ENCODE results near the gene CLMP.

Gene CLMP

DNA sequence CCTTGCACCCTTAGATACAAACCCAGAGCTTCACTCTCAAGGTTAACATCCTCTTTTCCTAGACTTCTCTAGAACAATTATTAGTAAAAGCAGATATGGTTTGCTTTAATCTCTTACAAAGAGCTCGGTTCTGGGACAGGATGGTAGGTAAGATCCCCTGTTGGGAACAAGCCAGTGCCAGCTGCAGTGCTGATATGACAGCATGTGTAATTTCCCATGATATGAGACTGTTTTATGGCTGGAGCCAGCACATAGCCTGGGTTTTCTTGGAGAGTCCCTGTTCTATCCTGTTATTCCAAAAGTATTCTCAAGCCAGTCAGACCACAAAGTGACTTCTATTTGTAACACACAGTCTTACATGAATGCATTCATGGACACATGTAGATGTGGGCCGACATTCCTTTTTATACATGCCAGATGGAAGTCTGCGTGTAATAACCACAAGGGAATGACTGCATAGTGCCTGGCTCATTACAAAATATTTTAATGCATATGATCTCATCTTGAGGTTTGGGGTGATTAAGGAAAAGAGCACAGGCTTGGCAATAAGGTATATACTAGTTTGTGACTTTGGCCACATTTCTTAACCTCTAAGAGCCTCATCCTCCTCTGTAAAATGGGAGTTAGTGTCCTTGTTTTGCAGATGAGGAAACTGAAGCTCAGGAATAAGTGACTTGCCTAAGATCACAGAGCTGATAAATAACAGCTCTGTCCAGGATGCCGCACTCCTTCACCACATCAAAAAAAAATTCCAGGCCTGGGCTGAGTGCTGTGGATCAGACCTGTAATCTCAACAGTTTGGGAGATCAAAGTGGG is 21.8 kb downstream of the CLMP start:
- TF ChIP-seq, protein P1, sequence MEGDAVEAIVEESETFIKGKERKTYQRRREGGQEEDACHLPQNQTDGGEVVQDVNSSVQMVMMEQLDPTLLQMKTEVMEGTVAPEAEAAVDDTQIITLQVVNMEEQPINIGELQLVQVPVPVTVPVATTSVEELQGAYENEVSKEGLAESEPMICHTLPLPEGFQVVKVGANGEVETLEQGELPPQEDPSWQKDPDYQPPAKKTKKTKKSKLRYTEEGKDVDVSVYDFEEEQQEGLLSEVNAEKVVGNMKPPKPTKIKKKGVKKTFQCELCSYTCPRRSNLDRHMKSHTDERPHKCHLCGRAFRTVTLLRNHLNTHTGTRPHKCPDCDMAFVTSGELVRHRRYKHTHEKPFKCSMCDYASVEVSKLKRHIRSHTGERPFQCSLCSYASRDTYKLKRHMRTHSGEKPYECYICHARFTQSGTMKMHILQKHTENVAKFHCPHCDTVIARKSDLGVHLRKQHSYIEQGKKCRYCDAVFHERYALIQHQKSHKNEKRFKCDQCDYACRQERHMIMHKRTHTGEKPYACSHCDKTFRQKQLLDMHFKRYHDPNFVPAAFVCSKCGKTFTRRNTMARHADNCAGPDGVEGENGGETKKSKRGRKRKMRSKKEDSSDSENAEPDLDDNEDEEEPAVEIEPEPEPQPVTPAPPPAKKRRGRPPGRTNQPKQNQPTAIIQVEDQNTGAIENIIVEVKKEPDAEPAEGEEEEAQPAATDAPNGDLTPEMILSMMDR (IDR thresholded peaks at IDR 0.05; ENCODE audit: low read depth, low read length) = no peak
- no peak overlapping the region for H3K4me3 ChIP-seq (replicated peaks in 1 of 2; ENCODE audit: low read depth in 2 of 2, low read length in 2 of 2)
- peak; percentile 87 to 98 for DNase-seq (ENCODE audit: low read depth in 2 of 2)

DNA sequence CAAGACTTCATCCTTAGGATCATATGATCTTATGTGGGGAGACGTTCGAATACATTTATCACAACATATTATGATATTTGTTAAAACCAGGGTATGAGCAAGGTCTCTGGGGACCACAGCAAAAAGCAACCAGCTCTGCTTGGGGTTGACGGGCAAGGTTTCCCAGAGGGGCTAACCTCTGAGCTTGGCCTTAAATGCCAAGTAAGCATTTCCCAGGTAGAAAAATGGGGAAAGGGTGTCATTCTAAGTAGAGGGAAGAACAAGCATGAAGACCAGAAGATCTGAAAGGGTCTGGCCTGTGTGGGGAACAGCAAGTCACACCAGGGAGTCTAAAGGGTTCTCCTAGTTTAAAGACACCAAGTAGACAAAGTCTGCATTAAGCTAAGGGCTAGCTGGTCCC is 24.1 kb downstream of the CLMP start:
- DNase-seq (ENCODE audit: low read depth in 2 of 2) = no peak
- no peak overlapping the region for H3K4me3 ChIP-seq (replicated peaks in 1 of 2; ENCODE audit: low read depth in 2 of 2, low read length in 2 of 2)
- TF ChIP-seq, protein P1 (IDR thresholded peaks at IDR 0.05; ENCODE audit: low read depth, low read length) = no peak

DNA sequence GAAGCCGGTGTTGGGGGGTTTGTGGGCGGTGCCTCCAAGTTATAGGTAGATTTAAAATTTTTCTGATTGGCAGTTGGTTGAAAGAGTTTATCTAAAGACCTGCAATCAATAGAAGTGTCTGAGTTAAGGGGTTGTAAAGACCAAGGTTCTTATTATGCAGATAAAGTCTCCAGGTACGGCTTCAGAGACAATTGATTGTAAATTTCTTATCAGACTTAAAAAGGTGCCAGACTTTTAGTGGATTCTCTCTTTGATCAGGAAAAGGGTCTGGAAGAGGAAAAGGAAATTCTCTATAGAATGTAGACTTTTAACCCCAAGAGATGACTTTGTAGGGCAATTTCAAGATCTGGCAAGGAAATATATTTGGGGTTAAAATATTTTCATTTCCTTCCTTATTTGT is 25.2 kb downstream of the CLMP start:
- TF ChIP-seq, protein P1 (IDR thresholded peaks at IDR 0.05; ENCODE audit: low read depth, low read length) = no peak
- no peak overlapping the region for H3K4me3 ChIP-seq (replicated peaks in 1 of 2; ENCODE audit: low read depth in 2 of 2, low read length in 2 of 2)
- no peak for DNase-seq (ENCODE audit: low read depth in 2 of 2)

DNA sequence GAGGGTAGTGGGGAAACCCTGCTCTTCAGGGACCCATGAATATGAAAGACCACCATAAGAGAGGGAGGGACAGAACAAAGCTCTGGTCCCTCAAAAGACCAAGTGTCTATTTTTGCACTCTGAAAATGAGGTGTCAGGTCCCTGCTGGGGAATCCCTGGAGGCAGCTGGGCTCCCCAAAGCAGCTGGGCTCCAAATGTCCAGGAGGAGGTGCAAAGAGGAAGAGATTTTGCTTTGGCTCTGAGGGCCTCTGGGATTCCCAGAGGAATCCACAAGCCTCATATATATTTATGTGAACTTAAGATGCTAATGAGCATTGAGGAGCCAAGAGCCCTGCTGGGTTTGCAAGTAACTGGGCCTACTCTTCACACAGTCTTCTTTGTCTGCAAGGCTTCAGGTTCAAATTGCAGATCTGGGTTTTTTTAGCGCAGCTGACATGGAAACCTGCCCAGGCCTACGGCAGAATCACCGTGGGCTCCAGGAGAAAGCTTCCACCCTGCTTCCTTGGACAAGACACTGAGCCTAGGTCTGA is 26.0 kb downstream of the CLMP start:
- no peak overlapping the region for H3K4me3 ChIP-seq (replicated peaks in 1 of 2; ENCODE audit: low read depth in 2 of 2, low read length in 2 of 2)
- TF ChIP-seq, protein P1 (IDR thresholded peaks at IDR 0.05; ENCODE audit: low read depth, low read length) = no peak
- DNase-seq (ENCODE audit: low read depth in 2 of 2) = no peak

DNA sequence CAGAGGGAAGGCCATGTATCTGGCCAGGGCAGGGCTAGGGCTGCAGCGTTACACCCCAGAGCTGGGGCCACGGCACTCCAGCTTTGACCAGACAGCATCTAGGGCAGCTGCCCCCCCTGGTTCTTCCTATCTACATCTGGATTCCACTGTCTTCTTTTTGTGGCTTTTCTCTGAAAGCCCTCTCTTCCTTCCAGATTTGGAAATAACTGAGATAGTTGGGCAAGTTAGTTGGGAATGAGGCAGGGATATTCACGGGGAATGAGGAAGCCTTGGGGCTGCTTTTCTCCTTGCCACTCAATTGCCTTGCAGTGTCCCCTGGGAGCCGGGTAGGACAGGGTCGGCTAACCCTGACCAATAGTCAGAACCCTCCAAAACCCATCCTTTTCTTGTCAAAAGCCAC is 26.8 kb downstream of the CLMP start:
- no peak for DNase-seq (ENCODE audit: low read depth in 2 of 2)
- H3K4me3 ChIP-seq (replicated peaks in 1 of 2; ENCODE audit: low read depth in 2 of 2, low read length in 2 of 2) = no peak overlapping the region
- TF ChIP-seq, protein P1 (IDR thresholded peaks at IDR 0.05; ENCODE audit: low read depth, low read length) = no peak

DNA sequence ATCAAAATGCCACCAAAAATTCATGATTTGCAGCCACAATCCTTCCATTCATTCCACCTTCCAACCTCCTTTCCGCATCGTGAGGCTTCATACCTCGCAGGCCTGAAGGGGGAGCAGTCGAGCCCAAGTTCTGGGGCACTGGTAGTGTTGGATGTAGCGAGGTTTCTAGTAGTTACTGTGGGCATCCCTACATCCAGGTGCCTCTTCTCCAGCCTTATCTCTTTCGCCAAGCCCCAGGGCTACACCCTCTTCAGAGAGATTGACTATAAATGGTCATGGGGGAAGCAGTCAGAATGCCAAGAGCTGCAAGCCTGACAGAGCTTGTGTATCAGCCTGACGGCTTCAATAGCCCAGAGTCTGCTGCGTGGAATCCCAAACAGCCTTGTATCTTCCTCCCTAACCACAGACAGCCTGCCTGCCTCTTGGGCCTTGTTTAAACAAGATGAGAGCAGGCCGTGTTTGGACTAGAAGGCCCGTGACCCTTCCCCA is 28.9 kb downstream of the CLMP start:
- TF ChIP-seq, protein P1 (IDR thresholded peaks at IDR 0.05; ENCODE audit: low read depth, low read length) = peak; percentile 83
- no peak overlapping the region for H3K4me3 ChIP-seq (replicated peaks in 1 of 2; ENCODE audit: low read depth in 2 of 2, low read length in 2 of 2)
- DNase-seq (ENCODE audit: low read depth in 2 of 2) = peak; percentile 61 to 87
